Measurements from ENCODE around the gene CAMK2B.
A peak's percentile ranks its signal among the peaks of the same experiment; 100 is the strongest.

CAMK2B gene

GRCh38 chr7:44247868-44248651 is 77.3 kb downstream of the CAMK2B start:
- DNase-seq, result no peak

GRCh38 chr7:44246396-44247113 is 78.8 kb downstream of the CAMK2B start:
- DNase-seq, result no peak

GRCh38 chr7:44244282-44244681 is 81.1 kb downstream of the CAMK2B start:
- DNase-seq, result no peak

- no peak for DNase-seq
These were observed 83.3 kb downstream of the CAMK2B start for GRCh38 chr7:44242091-44242490.

- DNase-seq, result peak; percentile 48
These were observed 84.3 kb downstream of the CAMK2B start for GRCh38 chr7:44240983-44241510.

- no peak for DNase-seq
These were observed 85.0 kb downstream of the CAMK2B start for GRCh38 chr7:44240376-44240775.

- no peak for DNase-seq
These were observed 86.0 kb downstream of the CAMK2B start for GRCh38 chr7:44239361-44239760.

- no peak for DNase-seq
These were observed 87.2 kb downstream of the CAMK2B start for GRCh38 chr7:44238116-44238695.

GRCh38 chr7:44237696-44238095 is 87.7 kb downstream of the CAMK2B start:
- DNase-seq, result no peak

GRCh38 chr7:44236333-44236728 is 89.1 kb downstream of the CAMK2B start:
- DNase-seq, result no peak

- no peak for DNase-seq
These were observed 89.6 kb downstream of the CAMK2B start for GRCh38 chr7:44235582-44236332.

- DNase-seq, result no peak
These were observed 90.3 kb downstream of the CAMK2B start for GRCh38 chr7:44235066-44235465.

GRCh38 chr7:44232901-44233715 is 92.3 kb downstream of the CAMK2B start:
- DNase-seq, result no peak

GRCh38 chr7:44232396-44232795 is 93.0 kb downstream of the CAMK2B start:
- no peak for DNase-seq

GRCh38 chr7:44231088-44231487 is 94.3 kb downstream of the CAMK2B start:
- no peak for DNase-seq

GRCh38 chr7:44230286-44230685 is 95.1 kb downstream of the CAMK2B start:
- no peak for DNase-seq

GRCh38 chr7:44229546-44230105 is 95.8 kb downstream of the CAMK2B start:
- DNase-seq, result no peak

- DNase-seq, result no peak
These were observed 96.6 kb downstream of the CAMK2B start for GRCh38 chr7:44228571-44229350.

- DNase-seq, result no peak
These were observed 97.5 kb downstream of the CAMK2B start for GRCh38 chr7:44227911-44228310.

- DNase-seq, result no peak
These were observed 99.0 kb downstream of the CAMK2B start for GRCh38 chr7:44226396-44226753.
